ENCODE measurements around the gene PHAX. TPM values are rescaled to one million over a fixed set of nuclear protein-coding genes. Genes with fewer than 3 reads are reported as not detected.

The PHAX gene
- total RNA-seq, 4 donors from 2014 or later: 37.8 to 49.0 (median 42.9) TPM

DNA sequence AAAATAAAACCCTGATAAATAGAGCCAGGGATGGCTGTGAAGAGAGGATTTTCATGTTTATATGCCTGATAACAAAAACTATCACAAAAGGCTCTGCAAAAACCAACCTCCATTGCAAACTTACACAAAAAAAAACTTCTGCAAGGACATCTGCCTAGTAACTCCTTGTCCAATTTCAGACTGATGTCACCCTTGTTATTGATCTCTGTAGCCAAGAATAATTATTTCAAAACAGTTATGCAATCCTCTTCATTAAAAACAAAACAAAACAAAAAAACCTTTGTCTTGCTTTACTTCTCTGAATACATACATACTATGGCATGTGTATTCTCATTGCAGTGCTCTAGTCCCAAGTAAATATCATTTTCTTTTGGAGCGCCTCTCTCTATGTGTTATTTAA is 49.7 kb downstream of the PHAX start:
- DNase-seq (ENCODE audit: extremely low spot score): no peak
- no peak overlapping the region for H3K4me3 ChIP-seq
- H3K9me3 ChIP-seq: peaks cover 0 to 1% (median 0%) of the 10 kb centered on the region in 4 donors
- H3K4me1 ChIP-seq: no peaks in the 10 kb centered on the region
- H3K36me3 ChIP-seq: no peaks in the 10 kb centered on the region
- H3K27ac ChIP-seq (replicated peaks in 1 of 4): no peak overlapping the region
- no peaks in the 10 kb centered on the region for H3K27me3 ChIP-seq
- 100% methylated on average over 1 of the region's 1 CpG for WGBS
- intact Hi-C loops (cut with DNase I): no loop called here
- TF ChIP-seq POLR2AphosphoS5 (IDR thresholded peaks at IDR 0.05) (no peak), EP300 (IDR thresholded peaks at IDR 0.05) (no peak), POLR2A (IDR thresholded peaks at IDR 0.05; ENCODE audit: low read depth) (no peak)
- TF ChIP-seq, protein P1, sequence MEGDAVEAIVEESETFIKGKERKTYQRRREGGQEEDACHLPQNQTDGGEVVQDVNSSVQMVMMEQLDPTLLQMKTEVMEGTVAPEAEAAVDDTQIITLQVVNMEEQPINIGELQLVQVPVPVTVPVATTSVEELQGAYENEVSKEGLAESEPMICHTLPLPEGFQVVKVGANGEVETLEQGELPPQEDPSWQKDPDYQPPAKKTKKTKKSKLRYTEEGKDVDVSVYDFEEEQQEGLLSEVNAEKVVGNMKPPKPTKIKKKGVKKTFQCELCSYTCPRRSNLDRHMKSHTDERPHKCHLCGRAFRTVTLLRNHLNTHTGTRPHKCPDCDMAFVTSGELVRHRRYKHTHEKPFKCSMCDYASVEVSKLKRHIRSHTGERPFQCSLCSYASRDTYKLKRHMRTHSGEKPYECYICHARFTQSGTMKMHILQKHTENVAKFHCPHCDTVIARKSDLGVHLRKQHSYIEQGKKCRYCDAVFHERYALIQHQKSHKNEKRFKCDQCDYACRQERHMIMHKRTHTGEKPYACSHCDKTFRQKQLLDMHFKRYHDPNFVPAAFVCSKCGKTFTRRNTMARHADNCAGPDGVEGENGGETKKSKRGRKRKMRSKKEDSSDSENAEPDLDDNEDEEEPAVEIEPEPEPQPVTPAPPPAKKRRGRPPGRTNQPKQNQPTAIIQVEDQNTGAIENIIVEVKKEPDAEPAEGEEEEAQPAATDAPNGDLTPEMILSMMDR (IDR thresholded peaks at IDR 0.05): no peak

DNA sequence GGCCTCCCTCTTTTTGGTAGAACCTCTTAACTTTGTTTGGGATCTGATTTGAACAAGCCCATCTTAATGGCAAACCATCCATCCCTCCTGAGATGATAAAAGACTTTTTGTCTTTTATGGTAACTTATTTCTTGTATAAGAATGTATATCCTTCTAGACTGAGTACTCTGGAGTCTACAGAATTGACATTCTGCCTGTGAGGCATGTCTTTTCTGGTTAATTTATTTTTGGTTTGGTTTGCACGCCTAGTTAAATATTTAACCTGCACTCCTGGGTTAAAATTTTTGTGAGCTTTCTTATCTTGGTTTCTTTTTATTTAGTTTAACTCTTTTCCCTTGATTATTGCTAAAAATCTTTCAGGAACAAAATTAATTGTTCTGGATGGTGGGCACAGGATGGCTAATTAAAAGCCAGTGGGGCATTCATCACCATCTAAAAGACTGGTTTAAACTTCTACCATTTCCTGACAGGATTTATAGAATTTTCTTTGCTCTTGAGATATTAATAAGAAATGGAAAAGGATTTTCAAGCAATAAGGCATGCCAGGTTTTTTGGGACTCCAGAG is 50.3 kb downstream of the PHAX start:
- no peak for DNase-seq (ENCODE audit: extremely low spot score)
- no peaks in the 10 kb centered on the region for H3K36me3 ChIP-seq
- H3K27ac ChIP-seq (replicated peaks in 1 of 4): no peak overlapping the region
- TF ChIP-seq EP300 (IDR thresholded peaks at IDR 0.05): no peak
- no peak for TF ChIP-seq POLR2A (IDR thresholded peaks at IDR 0.05; ENCODE audit: low read depth)
- TF ChIP-seq POLR2AphosphoS5 (IDR thresholded peaks at IDR 0.05): no peak
- TF ChIP-seq, protein P1 (IDR thresholded peaks at IDR 0.05): no peak
- H3K27me3 ChIP-seq: no peaks in the 10 kb centered on the region
- H3K4me3 ChIP-seq: no peak overlapping the region
- WGBS: 96% methylated on average over 1 of the region's 1 CpG
- no peaks in the 10 kb centered on the region for H3K4me1 ChIP-seq
- intact Hi-C loops (cut with DNase I): no loop called here
- no peaks in the 10 kb centered on the region for H3K9me3 ChIP-seq

DNA sequence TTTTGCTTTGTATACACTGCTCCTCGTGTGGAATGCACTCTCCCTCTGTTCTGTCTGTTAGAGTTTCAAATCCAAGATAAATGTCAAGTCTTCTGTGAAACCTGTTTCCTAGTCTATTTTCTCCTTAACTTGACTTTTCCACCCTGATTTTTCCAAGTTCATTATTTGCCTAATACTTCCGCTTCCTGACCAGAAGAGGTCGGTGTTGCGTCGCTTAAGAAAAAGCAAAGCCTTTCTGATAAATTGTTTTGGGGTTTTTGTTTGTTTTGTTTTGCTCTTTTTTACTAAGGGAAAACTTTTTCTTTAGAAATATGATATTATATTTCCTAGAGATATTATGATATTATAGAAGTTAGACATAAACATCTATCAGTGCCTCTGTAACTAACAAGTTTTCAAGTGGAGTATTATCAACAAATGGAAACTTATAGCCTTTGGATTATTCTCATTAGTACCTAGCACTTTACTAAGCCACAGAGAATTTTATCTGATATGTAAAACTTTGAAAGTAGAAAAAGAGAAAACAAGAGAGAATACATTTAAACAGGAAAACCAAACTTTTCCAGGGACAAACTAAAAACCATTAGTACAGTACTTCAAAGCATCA is 55.8 kb downstream of the PHAX start:
- H3K27me3 ChIP-seq: no peaks in the 10 kb centered on the region
- no peak overlapping the region for H3K27ac ChIP-seq (replicated peaks in 1 of 4)
- H3K4me1 ChIP-seq: no peaks in the 10 kb centered on the region
- no peak overlapping the region for H3K4me3 ChIP-seq
- H3K36me3 ChIP-seq: no peaks in the 10 kb centered on the region
- 2% methylated on average over 5 of the region's 5 CpGs for WGBS
- no peak for DNase-seq (ENCODE audit: extremely low spot score)
- no peaks in the 10 kb centered on the region for H3K9me3 ChIP-seq
- intact Hi-C loops (cut with DNase I): no loop called here
- TF ChIP-seq EP300 (IDR thresholded peaks at IDR 0.05): no peak
- TF ChIP-seq POLR2AphosphoS5 (IDR thresholded peaks at IDR 0.05): no peak
- no peak for TF ChIP-seq POLR2A (IDR thresholded peaks at IDR 0.05; ENCODE audit: low read depth)
- TF ChIP-seq, protein P1 (IDR thresholded peaks at IDR 0.05): peak; percentile 62 to 83 (median 72)

DNA sequence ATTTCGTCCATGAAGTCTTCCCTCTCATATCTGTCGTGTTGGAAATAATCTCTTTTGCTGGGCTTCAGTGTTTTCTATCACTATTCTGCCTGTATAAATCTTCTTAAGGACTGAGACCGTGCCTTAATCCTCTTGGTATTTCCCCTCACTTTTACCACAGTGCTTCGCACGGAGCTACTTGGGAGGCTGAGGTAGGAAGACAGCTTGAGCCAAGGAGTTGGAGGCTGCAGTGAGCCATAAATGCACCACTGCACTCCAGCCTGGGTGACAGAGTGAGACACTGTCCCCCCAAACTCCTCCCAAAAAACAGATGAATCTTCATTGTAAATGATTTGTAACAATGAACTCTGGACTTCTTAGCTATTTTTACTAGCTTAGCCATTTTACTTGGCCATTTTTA is 57.8 kb downstream of the PHAX start:
- no peaks in the 10 kb centered on the region for H3K9me3 ChIP-seq
- no peaks in the 10 kb centered on the region for H3K36me3 ChIP-seq
- TF ChIP-seq, protein P1 (IDR thresholded peaks at IDR 0.05): no peak
- TF ChIP-seq POLR2A (IDR thresholded peaks at IDR 0.05; ENCODE audit: low read depth) (no peak), EP300 (IDR thresholded peaks at IDR 0.05) (no peak), POLR2AphosphoS5 (IDR thresholded peaks at IDR 0.05) (no peak)
- no peak overlapping the region for H3K27ac ChIP-seq (replicated peaks in 1 of 4)
- H3K27me3 ChIP-seq: no peaks in the 10 kb centered on the region
- WGBS: 71% methylated on average over 5 of the region's 5 CpGs
- no peaks in the 10 kb centered on the region for H3K4me1 ChIP-seq
- no peak for DNase-seq (ENCODE audit: extremely low spot score)
- no peak overlapping the region for H3K4me3 ChIP-seq
- intact Hi-C loops (cut with DNase I): no loop called here
